Neural crest cell (in vitro differentiated cells): ENCODE measurements around the gene GNB5. TPM values are rescaled to one million over a fixed set of nuclear protein-coding genes. Genes with fewer than 3 reads are reported as not detected.

Experiments used
- DNase-seq: peaks from one replicate; pipeline ENCODE4 v3.0.0; 2021; ENCODE audit warnings: low read depth, mixed read lengths, low spot score
- H3K27ac Mint-ChIP-seq: one replicate; pipeline ENCODE4 v1.8.0; 2021; ENCODE audit warnings: mild to moderate bottlenecking, mixed read lengths; ENCODE audit not compliant: unreplicated experiment
- H3K27me3 Mint-ChIP-seq: 2 replicates; pipeline ENCODE4 v1.8.0; 2021; ENCODE audit warnings: low read depth, mild to moderate bottlenecking, mixed read lengths
- H3K36me3 Mint-ChIP-seq: 2 replicates; pipeline ENCODE4 v1.8.0; 2021; ENCODE audit warnings: low read depth, mild to moderate bottlenecking, mixed read lengths
- H3K4me1 Mint-ChIP-seq: 2 replicates; pipeline ENCODE4 v1.8.0; 2021; ENCODE audit warnings: mixed read lengths
- H3K4me3 Mint-ChIP-seq: one replicate; pipeline ENCODE4 v1.8.0; 2021; ENCODE audit warnings: mild to moderate bottlenecking, mixed read lengths
- H3K9me3 Mint-ChIP-seq: 2 replicates; pipeline ENCODE4 v1.8.0; 2021; ENCODE audit warnings: mixed read lengths
- CTCF ChIP-seq: fragments of 200-600 bp; sonication (generic); conservative IDR thresholded peaks from 2 replicates; pipeline ENCODE4 v1.5.0; 2021; ENCODE audit warnings: antibody characterized with exemption, mild to moderate bottlenecking
- total RNA-seq: library from RNA; stranded (reverse); gene quantifications from 2 replicates; pipeline ENCODE4 v1.2.1, GENCODE V29; 2021

Gene GNB5
- total RNA-seq, 1 donor from 2014 or later: 16.7 TPM

- H3K27me3 Mint-ChIP-seq: no peaks in the 10 kb centered on the region
- H3K27ac Mint-ChIP-seq: no peak overlapping the region
- H3K36me3 Mint-ChIP-seq: peaks cover under 1% of the 10 kb centered on the region
- no peak for DNase-seq
- no peaks in the 10 kb centered on the region for H3K4me1 Mint-ChIP-seq
- no peak overlapping the region for H3K4me3 Mint-ChIP-seq
- H3K9me3 Mint-ChIP-seq: no peaks in the 10 kb centered on the region
- no peak for TF ChIP-seq CTCF
Measured at GRCh38 chr15:52164631-52165265, 26.4 kb downstream of the GNB5 start.

GRCh38 chr15:52163321-52164190 lies 27.6 kb downstream of the GNB5 start:
- peak; percentile 24 for DNase-seq
- no peak overlapping the region for H3K4me3 Mint-ChIP-seq
- no peaks in the 10 kb centered on the region for H3K9me3 Mint-ChIP-seq
- H3K27me3 Mint-ChIP-seq: no peaks in the 10 kb centered on the region
- peak; percentile 40 for TF ChIP-seq CTCF
- peaks cover 4% of the 10 kb centered on the region for H3K4me1 Mint-ChIP-seq
- H3K27ac Mint-ChIP-seq: no peak overlapping the region
- H3K36me3 Mint-ChIP-seq: peaks cover 3% of the 10 kb centered on the region

GRCh38 chr15:52162876-52163275 lies 28.3 kb downstream of the GNB5 start:
- no peak overlapping the region for H3K27ac Mint-ChIP-seq

GRCh38 chr15:52162260-52162659 lies 28.9 kb downstream of the GNB5 start:
- Mint-ChIP-seq H3K9me3 (no peaks in the 10 kb centered on the region), H3K36me3 (peaks cover 3% of the 10 kb centered on the region), H3K27me3 (no peaks in the 10 kb centered on the region), H3K27ac (no peak overlapping the region), H3K4me3 (no peak overlapping the region), H3K4me1 (peaks cover 12% of the 10 kb centered on the region)
- TF ChIP-seq CTCF: no peak
- no peak for DNase-seq

More at GRCh38 chr15:52162876-52163275, 28.3 kb downstream of the GNB5 start:
- Mint-ChIP-seq H3K4me1 (peaks cover 11% of the 10 kb centered on the region), H3K4me3 (no peak overlapping the region), H3K36me3 (peaks cover 3% of the 10 kb centered on the region), H3K9me3 (no peaks in the 10 kb centered on the region), H3K27me3 (no peaks in the 10 kb centered on the region)
- TF ChIP-seq CTCF: no peak
- DNase-seq: no peak

- Mint-ChIP-seq H3K36me3 (peaks cover 3% of the 10 kb centered on the region), H3K4me3 (no peak overlapping the region), H3K9me3 (no peaks in the 10 kb centered on the region), H3K27ac (no peak overlapping the region), H3K4me1 (peaks cover 12% of the 10 kb centered on the region), H3K27me3 (no peaks in the 10 kb centered on the region)
- DNase-seq: no peak
- no peak for TF ChIP-seq CTCF
Measured at GRCh38 chr15:52161406-52161966, 29.7 kb downstream of the GNB5 start.
